HFF-Myc (cell line): Measurements from ENCODE around the gene RNPS1.
"Not testable (repeated sequence)": the region's sequence is repeated elsewhere in the genome, so short reads cannot be mapped to it uniquely, and the experiment has no call there.

Experiments
- DNase-seq: peaks from one replicate; pipeline ENCODE4 v3.0.0-alpha.2; 2011; ENCODE audit warnings: low read depth; ENCODE audit errors: extremely low read depth
- H3K4me3 ChIP-seq: replicated peaks from 2 replicates; pipeline ENCODE4 v1.5.1; 2011; ENCODE audit warnings: low read depth, mild to moderate bottlenecking, control low read depth, low read length
- TF ChIP-seq, protein P1 (sequence below): IDR thresholded peaks from 2 replicates; pipeline ENCODE4 v1.5.1; 2012; ENCODE audit warnings: mild to moderate bottlenecking, low read depth, low read length, control low read depth; ENCODE audit errors: missing control alignments

The RNPS1 gene

GRCh38 chr16:2243781-2244180 lies 24.1 kb downstream of the RNPS1 start:
- no peak for DNase-seq
- TF ChIP-seq, protein P1, sequence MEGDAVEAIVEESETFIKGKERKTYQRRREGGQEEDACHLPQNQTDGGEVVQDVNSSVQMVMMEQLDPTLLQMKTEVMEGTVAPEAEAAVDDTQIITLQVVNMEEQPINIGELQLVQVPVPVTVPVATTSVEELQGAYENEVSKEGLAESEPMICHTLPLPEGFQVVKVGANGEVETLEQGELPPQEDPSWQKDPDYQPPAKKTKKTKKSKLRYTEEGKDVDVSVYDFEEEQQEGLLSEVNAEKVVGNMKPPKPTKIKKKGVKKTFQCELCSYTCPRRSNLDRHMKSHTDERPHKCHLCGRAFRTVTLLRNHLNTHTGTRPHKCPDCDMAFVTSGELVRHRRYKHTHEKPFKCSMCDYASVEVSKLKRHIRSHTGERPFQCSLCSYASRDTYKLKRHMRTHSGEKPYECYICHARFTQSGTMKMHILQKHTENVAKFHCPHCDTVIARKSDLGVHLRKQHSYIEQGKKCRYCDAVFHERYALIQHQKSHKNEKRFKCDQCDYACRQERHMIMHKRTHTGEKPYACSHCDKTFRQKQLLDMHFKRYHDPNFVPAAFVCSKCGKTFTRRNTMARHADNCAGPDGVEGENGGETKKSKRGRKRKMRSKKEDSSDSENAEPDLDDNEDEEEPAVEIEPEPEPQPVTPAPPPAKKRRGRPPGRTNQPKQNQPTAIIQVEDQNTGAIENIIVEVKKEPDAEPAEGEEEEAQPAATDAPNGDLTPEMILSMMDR = no peak
- no peak overlapping the region for H3K4me3 ChIP-seq

- DNase-seq = no peak
- TF ChIP-seq, protein P1 = no peak
- H3K4me3 ChIP-seq = no peak overlapping the region
Observed at GRCh38 chr16:2243031-2243528, 24.8 kb downstream of the RNPS1 start.

GRCh38 chr16:2242598-2242997 lies 25.3 kb downstream of the RNPS1 start:
- TF ChIP-seq, protein P1 = no peak
- H3K4me3 ChIP-seq = no peak overlapping the region
- no peak for DNase-seq

- H3K4me3 ChIP-seq, DNase-seq: not testable (repeated sequence)
Observed at GRCh38 chr16:2240331-2240730, 27.6 kb downstream of the RNPS1 start.

- TF ChIP-seq, protein P1 = no peak
- H3K4me3 ChIP-seq = no peak overlapping the region
- no peak for DNase-seq
Observed at GRCh38 chr16:2238838-2239675, 28.9 kb downstream of the RNPS1 start.

DNA sequence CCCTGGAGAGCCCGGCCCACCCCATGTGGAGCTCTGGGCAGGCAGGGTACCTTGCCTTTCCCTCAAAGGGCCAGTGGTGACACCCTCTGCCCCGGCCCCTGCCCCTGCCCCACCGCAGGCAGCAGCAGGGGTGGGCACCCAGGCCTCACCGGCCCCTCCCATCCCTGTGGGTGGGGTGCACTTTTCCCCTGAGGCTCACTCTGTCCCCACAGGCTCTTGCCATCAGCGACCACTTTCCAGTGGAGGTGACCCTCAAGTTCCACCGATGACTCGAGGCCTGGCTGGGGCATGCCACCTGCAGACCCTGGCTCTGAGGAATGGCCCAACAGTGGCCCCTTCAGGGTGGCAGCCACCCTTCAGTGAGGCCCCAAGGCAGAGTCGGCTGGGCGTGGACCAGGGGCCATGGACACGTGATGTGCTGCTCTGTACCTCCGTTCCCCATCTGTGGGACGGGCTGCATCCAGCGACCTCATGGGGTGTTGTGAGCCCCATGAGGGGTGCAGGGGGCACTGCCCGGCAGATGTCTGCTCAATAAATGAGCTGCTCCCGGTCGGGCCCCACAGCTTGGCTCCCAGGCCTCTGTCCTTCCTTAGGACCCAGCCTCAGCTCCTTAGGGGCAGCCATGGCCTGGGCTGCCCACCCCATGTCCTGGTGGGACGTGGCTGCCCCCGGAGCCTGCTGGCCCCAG lies 29.6 kb downstream of the RNPS1 start:
- TF ChIP-seq, protein P1 = no peak
- no peak overlapping the region for H3K4me3 ChIP-seq
- DNase-seq = no peak

GRCh38 chr16:2237493-2238149 lies 30.3 kb downstream of the RNPS1 start:
- H3K4me3 ChIP-seq = no peak overlapping the region
- DNase-seq = no peak
- TF ChIP-seq, protein P1 = no peak
